Measurements from ENCODE around the gene SKIDA1. TPM values are rescaled to one million over a fixed set of nuclear protein-coding genes. Genes with fewer than 3 reads are reported as not detected.

The SKIDA1 gene
- total and polyA plus RNA-seq, 7 donors = 0.10 to 4.2 (median 2.9) TPM; not detected in 2

- TF ChIP-seq POLR2AphosphoS5 (IDR thresholded peaks at IDR 0.05) (peak in 2 of 4 donors; percentile 27 to 38), CTCF (IDR thresholded peaks at IDR 0.05) (no peak), EP300 (IDR thresholded peaks at IDR 0.05) (no peak)
- Histone ChIP-seq H3K4me3 (peak overlapping the region; percentile 29 to 68 (median 64)), H3K9me3 (no peaks in the 10 kb centered on the region), H3K36me3 (no peaks in the 10 kb centered on the region), H3K27me3 (peaks cover 0 to 6% (median 0%) of the 10 kb centered on the region in 3 donors), H3K27ac (peak overlapping the region; percentile 86 to 99 (median 92)), H3K4me1 (peaks cover 0 to 76% (median 43%) of the 10 kb centered on the region in 4 donors)
- intact Hi-C loops (cut with DNase I) = loop anchor here (5.0 to 10.0 kb wide), 3 partner anchors 915 to 1577 kb away; partner anchors contain the start of genes MSRB2 and PIP4K2A
- 12 to 23% methylated on average over 12 of the region's 12 CpGs for WGBS, 2 donors
- DNase-seq = no peak
Observed at GRCh38 chr10:21519941-21520436, 5.5 kb downstream of the SKIDA1 start.

- TF ChIP-seq POLR2A (IDR thresholded peaks at IDR 0.05) (no peak), EP300 (IDR thresholded peaks at IDR 0.05) (no peak), POLR2AphosphoS5 (IDR thresholded peaks at IDR 0.05) (no peak), CTCF (IDR thresholded peaks at IDR 0.05) (no peak)
- peaks cover 0 to 6% (median 0%) of the 10 kb centered on the region in 3 donors for H3K27me3 ChIP-seq
- H3K9me3 ChIP-seq = no peaks in the 10 kb centered on the region
- DNase-seq = no peak
- H3K4me3 ChIP-seq = peak overlapping the region; percentile 45 to 68 (median 64)
- H3K27ac ChIP-seq = peak overlapping the region; percentile 86 to 99 (median 92)
- H3K36me3 ChIP-seq = no peaks in the 10 kb centered on the region
- 26 to 39% methylated on average over 11 of the region's 11 CpGs for WGBS, 2 donors
- intact Hi-C loops (cut with DNase I) = loop anchor here (5.0 to 10.0 kb wide), 2 partner anchors 1195 to 1578 kb away; partner anchors contain the start of genes MSRB2 and PIP4K2A
- peaks cover 0 to 75% (median 44%) of the 10 kb centered on the region in 4 donors for H3K4me1 ChIP-seq
Observed at GRCh38 chr10:21519397-21519933, 6.0 kb downstream of the SKIDA1 start.

- Histone ChIP-seq H3K4me3 (peak overlapping the region; percentile 45 to 68 (median 64)), H3K4me1 (peaks cover 0 to 73% (median 42%) of the 10 kb centered on the region in 4 donors), H3K27me3 (peaks cover 0 to 6% (median 0%) of the 10 kb centered on the region in 3 donors), H3K27ac (peak overlapping the region; percentile 86 to 99 (median 92)), H3K36me3 (no peaks in the 10 kb centered on the region), H3K9me3 (no peaks in the 10 kb centered on the region)
- DNase-seq = no peak
- 3 to 5% methylated on average over 16 of the region's 16 CpGs for WGBS, 2 donors
- no peak for TF ChIP-seq CTCF (IDR thresholded peaks at IDR 0.05)
- TF ChIP-seq POLR2AphosphoS5 (IDR thresholded peaks at IDR 0.05) = peak in 2 of 4 donors; percentile 10 to 23
- intact Hi-C loops (cut with DNase I) = loop anchor here (1.0 to 10.0 kb wide), 3 partner anchors 14 to 1578 kb away; partner anchors contain the start of genes MSRB2 and PIP4K2A
Observed at GRCh38 chr10:21518641-21519396, 6.7 kb downstream of the SKIDA1 start.

DNA sequence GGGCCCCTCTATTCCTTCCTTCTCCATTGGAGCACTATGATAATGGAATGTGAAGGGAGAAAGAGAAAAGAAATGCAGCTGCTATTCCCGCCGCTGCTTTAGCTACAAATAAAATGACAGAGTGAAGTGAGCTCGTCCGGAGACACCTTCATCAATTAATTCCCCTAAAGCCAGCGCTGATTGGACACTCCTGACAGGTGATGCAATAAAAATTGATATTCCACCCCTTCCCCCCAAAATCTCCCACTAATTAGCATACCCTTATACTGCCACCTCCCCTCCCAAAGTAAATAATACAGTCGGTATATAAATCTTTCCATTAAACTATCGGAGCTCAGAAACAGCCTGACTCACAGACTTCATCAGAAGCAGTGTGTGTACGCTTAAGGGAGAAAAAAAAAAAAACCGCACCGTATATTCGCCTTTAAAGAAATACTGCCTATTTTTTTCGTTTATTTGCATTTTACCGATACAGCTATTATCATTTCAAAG lies 7.3 kb downstream of the SKIDA1 start:
- no peak for DNase-seq
- intact Hi-C loops (cut with DNase I) = loop anchor here (1.0 to 10.0 kb wide), 3 partner anchors 15 to 1579 kb away; partner anchors contain the start of genes MSRB2 and PIP4K2A
- Histone ChIP-seq H3K27ac (peak overlapping the region; percentile 86 to 99 (median 92)), H3K36me3 (no peaks in the 10 kb centered on the region), H3K4me1 (peaks cover 0 to 73% (median 40%) of the 10 kb centered on the region in 4 donors), H3K27me3 (peaks cover 0 to 6% (median 0%) of the 10 kb centered on the region in 3 donors), H3K9me3 (no peaks in the 10 kb centered on the region), H3K4me3 (peak overlapping the region; percentile 45 to 68 (median 64))
- TF ChIP-seq EP300 (IDR thresholded peaks at IDR 0.05) (no peak), POLR2AphosphoS5 (IDR thresholded peaks at IDR 0.05) (peak in 2 of 4 donors; percentile 17 to 41), POLR2A (IDR thresholded peaks at IDR 0.05) (no peak)
- WGBS, 2 donors = 6 to 10% methylated on average over 13 of the region's 13 CpGs
